Body of pancreas (tissue), 4 donors: ENCODE results near the gene ERC2.

Experiments used
- POLR2A ChIP-seq, 3 donors: fragments of 450-650 bp; IDR thresholded peaks; one replicate each; pipeline ENCODE4 v1.6.1; 2016; ENCODE audit warnings: antibody characterized with exemption in 3 of 3, mild to moderate bottlenecking in 2 of 3
- TF ChIP-seq, protein P1 (sequence below), 7 experiments: fragments of 450-650 bp in 4 of 7; fragments of 200-600 bp in 3 of 7; sonication (generic) in 3 of 7; IDR thresholded peaks; one replicate each; pipeline ENCODE4 v1.5.1; 2016 to 2019; ENCODE audit warnings: antibody characterized with exemption in 7 of 7

DNA sequence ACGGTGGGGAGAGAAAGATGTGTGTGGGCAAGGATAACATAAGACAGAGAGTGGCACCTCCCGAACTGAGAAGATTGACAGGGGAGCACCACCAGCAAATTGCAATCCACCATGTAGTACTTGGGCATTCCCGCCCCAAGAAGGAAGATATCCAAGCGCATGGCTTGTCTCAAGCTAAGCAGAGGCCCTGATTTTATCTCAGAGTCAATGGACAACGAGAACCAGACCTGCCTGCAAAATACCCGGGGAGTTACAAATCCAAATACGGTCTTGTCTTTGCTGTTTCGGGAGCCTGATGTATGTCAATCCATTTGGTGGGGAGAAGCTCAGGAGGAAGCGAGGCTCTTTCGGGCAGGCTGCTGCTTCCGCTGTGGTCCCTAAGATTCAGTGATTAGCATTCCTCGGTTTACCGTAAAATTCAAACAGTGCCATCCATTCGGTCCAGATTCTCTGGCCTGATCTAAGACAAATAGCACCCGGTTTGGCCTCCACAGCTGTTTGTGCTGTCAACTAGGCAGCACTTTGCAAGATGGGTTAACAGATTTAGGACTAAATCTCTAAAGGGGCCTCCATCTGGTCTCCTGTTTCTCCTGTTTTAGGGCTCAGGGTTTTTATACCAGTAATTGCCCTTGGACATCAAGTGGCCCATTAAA is 883.4 kb downstream of the ERC2 start:
- TF ChIP-seq, protein P1, sequence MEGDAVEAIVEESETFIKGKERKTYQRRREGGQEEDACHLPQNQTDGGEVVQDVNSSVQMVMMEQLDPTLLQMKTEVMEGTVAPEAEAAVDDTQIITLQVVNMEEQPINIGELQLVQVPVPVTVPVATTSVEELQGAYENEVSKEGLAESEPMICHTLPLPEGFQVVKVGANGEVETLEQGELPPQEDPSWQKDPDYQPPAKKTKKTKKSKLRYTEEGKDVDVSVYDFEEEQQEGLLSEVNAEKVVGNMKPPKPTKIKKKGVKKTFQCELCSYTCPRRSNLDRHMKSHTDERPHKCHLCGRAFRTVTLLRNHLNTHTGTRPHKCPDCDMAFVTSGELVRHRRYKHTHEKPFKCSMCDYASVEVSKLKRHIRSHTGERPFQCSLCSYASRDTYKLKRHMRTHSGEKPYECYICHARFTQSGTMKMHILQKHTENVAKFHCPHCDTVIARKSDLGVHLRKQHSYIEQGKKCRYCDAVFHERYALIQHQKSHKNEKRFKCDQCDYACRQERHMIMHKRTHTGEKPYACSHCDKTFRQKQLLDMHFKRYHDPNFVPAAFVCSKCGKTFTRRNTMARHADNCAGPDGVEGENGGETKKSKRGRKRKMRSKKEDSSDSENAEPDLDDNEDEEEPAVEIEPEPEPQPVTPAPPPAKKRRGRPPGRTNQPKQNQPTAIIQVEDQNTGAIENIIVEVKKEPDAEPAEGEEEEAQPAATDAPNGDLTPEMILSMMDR (IDR thresholded peaks at IDR 0.05) = no peak
- TF ChIP-seq POLR2A (IDR thresholded peaks at IDR 0.05) = no peak
